ENCODE data around the gene THBD.

The THBD gene

DNA sequence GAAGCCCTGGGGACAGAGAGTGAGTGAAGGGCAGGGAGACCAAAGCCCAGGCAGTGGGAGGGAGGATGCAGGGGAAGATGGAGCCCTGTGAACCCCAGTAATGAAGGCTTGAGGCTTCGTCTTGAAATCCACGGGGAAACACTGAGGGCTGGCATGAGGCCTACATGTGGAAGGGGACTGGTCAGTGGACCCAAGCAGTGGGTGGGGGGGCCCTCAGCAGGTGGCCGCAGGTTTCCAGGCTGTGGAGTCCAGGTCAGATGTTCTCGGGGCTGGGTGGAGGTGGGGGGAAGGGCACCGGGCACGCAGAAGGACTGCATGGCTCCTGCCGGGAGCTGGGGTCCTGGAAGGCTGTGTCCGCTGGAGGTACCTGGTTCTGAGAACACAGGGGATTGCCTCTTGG lies 39.4 kb upstream of the THBD start:
- TF ChIP-seq POLR2A (IDR thresholded peaks at IDR 0.05; ENCODE audit: low read length), result no peak
- TF ChIP-seq GATA1 (IDR thresholded peaks at IDR 0.05; ENCODE audit: low read depth, low read length), result no peak
- no peak for DNase-seq

DNA sequence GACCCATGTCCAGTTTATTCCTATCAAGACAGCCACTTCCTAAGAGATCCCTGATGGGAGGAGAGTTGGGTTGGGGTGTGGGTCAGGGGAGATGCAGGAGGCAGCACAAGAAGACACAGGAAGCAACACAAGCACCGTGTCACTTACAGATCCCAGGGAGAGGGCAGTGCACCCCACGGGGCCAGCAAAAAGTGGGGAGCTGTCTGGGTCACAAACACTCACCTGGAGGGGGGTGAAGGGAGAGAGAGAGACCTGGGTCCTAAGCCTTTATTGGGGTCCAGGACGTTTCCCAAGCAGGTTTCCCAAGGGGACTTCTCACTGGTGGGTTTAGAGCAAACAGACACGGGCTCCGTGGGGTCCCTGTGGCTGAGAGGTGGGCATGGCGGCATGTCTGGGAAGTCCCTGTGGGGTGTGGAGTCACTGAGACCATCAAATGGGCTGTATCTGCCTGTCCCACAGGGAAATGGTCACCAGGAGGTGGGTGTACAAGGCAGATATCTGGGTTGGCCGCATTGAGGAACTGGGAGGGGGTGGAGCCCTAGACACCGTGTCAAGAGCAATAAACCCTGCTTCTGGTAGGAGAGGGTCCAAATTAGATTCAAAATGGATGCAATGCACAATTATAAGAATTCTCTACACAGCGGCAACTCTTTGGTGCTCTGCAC lies 38.2 kb upstream of the THBD start:
- peak; percentile 81 to 87 for DNase-seq

DNA sequence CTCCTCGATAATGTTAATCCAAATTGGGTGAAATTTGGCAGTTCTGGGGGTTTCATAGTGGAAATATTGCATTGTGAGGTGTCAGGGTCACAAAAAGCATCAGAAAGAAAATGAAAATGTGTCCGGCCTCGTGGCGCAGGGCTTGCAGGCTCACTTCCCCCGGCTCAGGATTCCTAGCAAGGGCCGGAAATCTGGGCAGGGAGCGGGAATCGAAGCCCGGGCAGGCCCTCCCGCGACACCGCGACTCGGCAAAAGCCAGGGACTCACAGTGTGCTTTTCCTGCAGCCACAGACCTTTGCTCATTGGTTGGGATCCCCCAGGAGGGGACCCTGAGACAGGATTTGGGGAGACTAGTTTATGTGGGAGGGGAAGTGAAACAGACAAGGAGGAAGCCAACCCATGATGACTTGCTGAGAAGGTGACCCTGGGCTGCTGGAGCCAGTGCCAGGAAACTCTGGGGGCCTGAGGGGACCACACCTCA lies 37.5 kb upstream of the THBD start:
- DNase-seq, result peak; percentile 34 to 50
- no peak for TF ChIP-seq GATA1 (IDR thresholded peaks at IDR 0.05; ENCODE audit: low read depth, low read length)

More for the DNA sequence above, 38.2 kb upstream of the THBD start:
- no peak for TF ChIP-seq GATA1 (IDR thresholded peaks at IDR 0.05; ENCODE audit: low read depth, low read length)
- TF ChIP-seq POLR2A (IDR thresholded peaks at IDR 0.05; ENCODE audit: low read length), result no peak

DNA sequence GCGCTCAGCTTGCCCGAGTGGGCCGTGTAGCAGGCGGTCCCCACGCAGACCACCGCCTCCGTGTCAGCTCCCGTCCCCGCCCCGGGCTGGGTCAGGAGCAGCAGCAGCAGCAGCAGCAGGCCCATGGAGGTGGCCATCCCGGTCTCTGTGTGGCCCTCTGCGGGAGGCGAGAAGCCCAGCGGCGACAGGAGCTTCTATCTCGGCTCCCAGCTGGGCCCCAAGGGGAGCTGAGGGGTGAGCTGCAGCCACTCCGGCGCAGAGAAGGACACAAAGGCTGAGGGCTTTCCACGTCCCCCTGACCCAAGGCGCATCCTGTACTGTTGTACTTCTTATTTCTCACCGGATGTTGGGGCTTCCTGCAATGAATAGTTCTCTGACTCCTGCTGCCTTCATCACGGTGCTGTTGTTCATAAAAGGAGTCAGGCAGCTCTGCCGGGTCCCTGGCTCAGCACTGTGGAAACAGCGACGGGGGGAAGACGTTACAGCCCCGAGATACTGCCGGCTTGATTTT lies 36.6 kb upstream of the THBD start, which contains the start of gene CD93:
Gene CD93, minus strand, starts transcription at position 269 of the 511 bp plus-strand sequence. Its CDS starts 132 bp downstream, at position 137.
- peak; percentile 38 to 56 for DNase-seq
- TF ChIP-seq GATA1 (IDR thresholded peaks at IDR 0.05; ENCODE audit: low read depth, low read length) (no peak), POLR2A (IDR thresholded peaks at IDR 0.05; ENCODE audit: low read length) (no peak)

DNA sequence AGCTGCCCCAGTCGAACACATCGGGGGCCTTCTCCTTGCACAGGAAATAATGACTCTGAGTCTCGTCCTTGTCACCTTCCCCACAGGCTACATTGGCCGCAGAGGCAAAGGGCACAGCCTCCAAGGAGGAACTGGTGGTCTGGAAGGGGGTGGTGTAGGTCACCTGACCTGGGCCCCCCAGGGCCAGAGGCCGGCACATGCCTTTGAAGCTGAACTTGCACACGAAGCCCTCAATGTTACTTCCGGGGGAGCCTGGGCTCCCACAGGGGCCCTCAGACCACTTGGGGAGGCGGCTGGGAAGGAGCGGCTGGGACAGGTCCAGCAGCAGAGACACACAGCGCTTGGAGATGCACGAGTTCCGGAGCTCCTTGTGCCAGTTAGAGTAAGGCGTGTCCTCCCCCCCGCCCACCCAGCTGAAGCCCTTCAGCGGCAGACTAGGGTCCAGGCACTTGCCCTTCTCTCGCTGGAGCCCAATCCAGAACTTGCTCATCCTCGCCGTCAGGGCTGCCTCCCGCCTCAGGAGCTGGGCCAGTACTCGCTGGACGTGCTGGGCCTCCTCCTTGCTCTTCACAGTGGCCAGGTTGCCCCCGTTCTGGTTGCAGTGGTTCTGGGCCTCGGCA lies 36.1 kb upstream of the THBD start:
- TF ChIP-seq POLR2A (IDR thresholded peaks at IDR 0.05; ENCODE audit: low read length), result no peak
- TF ChIP-seq GATA1 (IDR thresholded peaks at IDR 0.05; ENCODE audit: low read depth, low read length), result no peak
- peak in 1 of 2 experiments; percentile 39 for DNase-seq

DNA sequence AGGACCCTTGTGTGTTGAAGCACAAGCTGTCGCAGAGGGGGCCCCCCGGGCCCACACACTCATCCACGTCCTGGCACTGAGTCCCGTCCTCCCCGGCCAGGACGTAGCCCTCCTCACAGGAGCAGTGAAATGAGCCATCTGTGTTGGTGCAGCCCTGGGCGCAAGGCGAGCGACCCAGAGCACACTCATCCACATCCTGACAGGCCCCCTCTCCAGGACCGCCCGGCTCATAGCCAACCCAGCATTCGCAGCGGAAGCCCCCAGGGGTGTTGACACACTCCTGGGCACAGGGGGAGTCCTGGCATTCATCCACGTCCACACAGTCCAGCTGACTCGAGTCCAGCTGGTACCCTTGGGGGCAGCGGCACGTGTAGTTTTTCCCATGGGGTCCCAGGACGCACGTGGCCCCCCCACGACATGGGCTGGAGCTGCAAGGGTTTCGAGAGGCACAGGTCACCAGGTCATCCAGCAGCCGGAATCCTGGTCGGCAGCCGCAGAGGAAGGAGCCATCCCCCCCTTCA lies 35.4 kb upstream of the THBD start:
- TF ChIP-seq POLR2A (IDR thresholded peaks at IDR 0.05; ENCODE audit: low read length) (no peak), GATA1 (IDR thresholded peaks at IDR 0.05; ENCODE audit: low read depth, low read length) (no peak)
- no peak for DNase-seq

DNA sequence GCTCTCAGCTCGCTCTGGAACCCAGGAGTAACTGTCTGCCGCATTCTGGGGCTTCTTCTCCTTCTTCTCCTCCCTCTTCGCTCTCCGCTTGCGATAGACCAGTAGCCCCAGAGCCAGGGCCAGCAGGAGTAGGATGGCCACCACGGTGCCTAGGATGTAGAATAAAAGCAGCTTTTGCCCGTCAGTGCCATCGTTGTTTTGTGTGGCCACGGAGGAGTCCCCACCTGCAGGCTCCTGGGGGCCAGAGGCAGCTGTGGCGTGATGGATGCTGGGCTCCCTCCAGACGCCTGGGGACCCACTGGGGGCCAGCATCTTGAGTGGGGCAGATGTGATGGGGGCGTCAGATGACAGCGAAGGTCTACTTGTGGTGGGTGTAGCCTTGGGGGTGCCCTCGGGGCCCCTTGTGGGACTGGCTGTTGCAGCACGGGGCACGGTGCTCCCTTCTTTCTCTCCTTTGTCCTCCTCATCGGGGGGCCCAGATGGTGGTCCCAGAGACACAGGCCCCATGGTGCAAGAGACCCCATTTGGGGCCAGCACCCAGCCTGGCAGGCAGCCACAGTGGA lies 34.9 kb upstream of the THBD start:
- no peak for DNase-seq
- TF ChIP-seq POLR2A (IDR thresholded peaks at IDR 0.05; ENCODE audit: low read length) (no peak), GATA1 (IDR thresholded peaks at IDR 0.05; ENCODE audit: low read depth, low read length) (no peak)

DNA sequence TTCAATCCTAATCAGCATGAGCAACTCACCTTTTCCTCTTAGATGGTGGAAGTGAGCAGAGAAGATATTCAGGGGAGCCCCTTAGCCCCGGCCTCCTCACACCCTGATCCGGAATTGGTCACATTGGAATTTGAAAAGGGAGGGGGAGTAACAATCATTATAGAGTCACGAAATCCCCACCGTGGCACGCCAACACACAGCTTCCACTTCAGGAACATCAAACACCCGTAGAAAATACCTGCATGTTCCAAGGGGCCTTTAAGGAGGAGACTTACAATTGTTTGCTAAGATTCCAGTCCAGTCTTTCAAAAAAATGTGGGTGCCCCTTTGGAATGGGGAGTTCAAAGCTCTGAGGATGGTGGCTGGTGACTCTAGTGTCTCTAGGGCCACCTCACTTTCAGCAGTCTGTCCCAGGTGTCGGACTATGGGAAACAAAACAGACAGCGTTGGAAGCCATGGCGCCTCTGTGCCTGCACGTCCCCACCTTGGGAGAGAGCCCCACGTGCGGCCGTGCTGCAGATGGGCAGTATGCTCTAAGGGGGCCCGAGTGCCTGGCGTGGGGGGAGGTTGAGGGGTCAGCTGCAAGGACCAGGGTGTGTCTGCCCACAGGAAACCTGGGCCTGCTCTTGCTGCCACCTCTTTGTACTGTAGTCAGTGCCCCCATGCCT lies 34.2 kb upstream of the THBD start:
- TF ChIP-seq GATA1 (IDR thresholded peaks at IDR 0.05; ENCODE audit: low read depth, low read length) (no peak), POLR2A (IDR thresholded peaks at IDR 0.05; ENCODE audit: low read length) (no peak)
- no peak for DNase-seq

DNA sequence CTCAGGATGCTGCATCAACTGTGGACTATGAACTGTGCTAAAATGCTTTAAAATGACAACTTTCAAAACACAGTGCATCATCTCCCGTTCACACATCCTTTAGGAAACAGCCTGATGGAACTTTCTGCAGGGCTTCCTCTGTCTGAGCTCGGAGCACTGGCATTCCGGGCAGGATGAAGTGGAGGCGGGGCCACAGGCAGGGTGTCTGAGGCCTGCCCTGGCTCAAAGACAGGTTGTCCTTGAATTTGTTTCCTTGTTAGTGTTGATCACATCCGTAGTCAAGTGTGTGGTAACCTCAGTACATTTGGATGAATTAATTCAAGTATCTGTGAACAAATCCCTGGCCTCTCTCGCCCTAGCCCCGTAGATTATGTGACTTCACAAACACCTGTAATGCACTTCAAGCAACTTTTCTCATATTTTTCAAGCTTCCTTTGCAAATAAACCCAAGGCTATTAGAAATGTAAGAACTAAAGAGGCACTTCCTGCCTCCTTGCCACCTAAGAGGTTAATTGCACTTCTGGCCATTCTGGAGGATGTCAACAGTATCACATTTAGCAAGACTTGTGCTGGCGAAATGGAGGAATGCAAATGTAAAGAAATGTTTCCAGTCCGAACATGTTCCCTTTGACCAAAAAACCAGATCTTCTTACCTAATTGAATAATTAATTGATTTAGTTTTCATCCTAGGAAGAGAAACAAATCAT lies 33.5 kb upstream of the THBD start:
- TF ChIP-seq POLR2A (IDR thresholded peaks at IDR 0.05; ENCODE audit: low read length) (no peak), GATA1 (IDR thresholded peaks at IDR 0.05; ENCODE audit: low read depth, low read length) (no peak)

DNA sequence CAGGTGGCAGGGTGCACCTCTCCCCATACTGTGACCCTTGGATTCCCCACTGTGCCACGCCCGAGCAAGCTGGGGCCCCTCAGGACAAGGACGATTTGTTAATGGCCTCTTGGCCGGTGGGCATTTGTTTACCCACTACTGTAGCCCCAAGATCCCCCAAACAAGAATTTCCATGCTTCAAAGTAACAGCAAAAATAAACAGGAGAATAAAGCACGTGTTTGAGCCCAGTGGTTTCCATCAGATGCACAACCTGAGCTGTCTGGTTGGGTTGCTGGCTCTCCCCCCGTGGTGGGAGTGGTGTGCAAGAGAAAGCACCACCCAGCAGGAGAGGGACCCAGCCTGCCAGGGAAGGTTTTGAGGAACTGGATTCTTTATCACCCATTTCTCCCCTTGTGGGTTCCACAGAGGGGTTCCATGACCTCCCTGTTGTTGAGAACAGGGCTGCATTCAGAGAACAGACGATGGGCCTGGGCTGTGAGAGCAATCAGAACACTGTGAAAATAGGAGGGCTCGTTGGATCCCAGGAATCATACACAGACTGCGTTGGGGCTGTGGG lies 31.9 kb upstream of the THBD start:
- no peak for DNase-seq
- TF ChIP-seq POLR2A (IDR thresholded peaks at IDR 0.05; ENCODE audit: low read length) (no peak), GATA1 (IDR thresholded peaks at IDR 0.05; ENCODE audit: low read depth, low read length) (no peak)

More for the DNA sequence above, 33.5 kb upstream of the THBD start:
- DNase-seq, result no peak

DNA sequence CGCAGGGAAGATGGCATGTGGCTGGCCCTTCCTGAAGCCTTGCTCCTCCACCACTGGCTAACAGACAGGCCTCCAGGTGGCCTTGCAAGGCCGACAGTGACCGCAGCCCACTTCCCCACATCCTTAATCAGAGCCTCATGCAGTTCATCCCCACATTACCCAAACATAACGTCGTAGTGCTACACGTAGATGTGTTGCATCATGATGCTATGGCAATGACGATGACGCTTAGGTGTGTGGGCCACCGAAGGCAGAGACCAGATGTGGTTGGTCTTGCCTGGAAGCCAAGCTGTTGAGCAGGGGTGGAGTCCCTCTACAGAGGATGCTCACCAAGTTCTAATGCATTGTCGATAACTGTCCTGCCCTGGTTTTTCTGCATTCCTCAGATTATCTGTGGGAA lies 31.0 kb upstream of the THBD start:
- TF ChIP-seq POLR2A (IDR thresholded peaks at IDR 0.05; ENCODE audit: low read length) (no peak), GATA1 (IDR thresholded peaks at IDR 0.05; ENCODE audit: low read depth, low read length) (no peak)
- no peak for DNase-seq

DNA sequence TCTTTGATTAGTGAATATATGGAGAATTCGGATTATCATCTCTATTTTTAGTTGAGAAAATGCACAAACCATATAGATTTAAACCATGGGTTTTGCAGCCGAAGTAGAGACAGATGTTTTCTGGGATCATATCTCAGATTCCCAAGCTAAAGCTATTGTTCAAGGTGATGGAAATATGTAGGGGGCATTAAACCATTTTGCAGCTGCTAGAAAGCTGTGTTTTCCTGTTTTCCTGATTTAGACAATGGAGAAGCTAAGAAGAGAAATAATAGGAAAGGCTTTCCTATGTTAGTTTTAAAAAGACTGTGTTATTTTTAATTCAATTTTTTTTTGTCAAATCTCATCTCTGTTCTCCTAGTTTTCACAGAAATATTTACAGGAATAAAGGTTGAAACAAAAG lies 30.5 kb upstream of the THBD start:
- TF ChIP-seq POLR2A (IDR thresholded peaks at IDR 0.05; ENCODE audit: low read length), result no peak
- no peak for TF ChIP-seq GATA1 (IDR thresholded peaks at IDR 0.05; ENCODE audit: low read depth, low read length)
- DNase-seq, result no peak

DNA sequence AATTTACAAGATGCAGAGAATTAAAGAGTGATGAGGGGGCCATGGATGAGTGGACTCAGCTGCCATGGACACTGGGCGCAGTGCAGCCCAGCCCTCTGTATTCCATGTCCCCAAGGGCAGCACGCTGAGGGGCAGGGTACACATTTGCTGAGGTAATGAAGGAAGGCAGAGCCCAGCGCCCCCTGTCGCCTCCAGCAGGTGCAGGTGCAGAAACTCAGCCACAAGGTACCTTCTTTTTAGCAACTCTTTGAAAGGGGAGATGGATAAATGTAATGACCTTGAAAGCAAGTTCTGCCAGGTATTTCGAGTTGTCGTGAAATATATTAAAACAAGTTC lies 29.5 kb upstream of the THBD start:
- TF ChIP-seq POLR2A (IDR thresholded peaks at IDR 0.05; ENCODE audit: low read length), result no peak
- TF ChIP-seq GATA1 (IDR thresholded peaks at IDR 0.05; ENCODE audit: low read depth, low read length), result no peak

More for the DNA sequence above, 29.5 kb upstream of the THBD start:
- DNase-seq, result peak; percentile 10 to 42
